D721Med (cell line): ENCODE data around the gene DIS3L2.
"Not testable (repeated sequence)": the region's sequence is repeated elsewhere in the genome, so short reads cannot be mapped to it uniquely, and the experiment has no call there.

ENCODE experiments used
- DNase-seq: peaks from one replicate; pipeline ENCODE4 v3.0.0; 2011; ENCODE audit warnings: low spot score; ENCODE audit not compliant: insufficient read length
- FAIRE-seq: peaks from 2 replicates; lab custom pipeline; 2011; peaks lifted over from hg19 to GRCh38; lab: Jason Lieb, UNC
- TF ChIP-seq, protein P1 (sequence below): IDR thresholded peaks from 2 replicates; pipeline ENCODE4 v1.5.1; 2012; ENCODE audit warnings: mild to moderate bottlenecking, control low read depth; ENCODE audit not compliant: insufficient read depth; ENCODE audit errors: missing control alignments

DIS3L2 gene

DNA sequence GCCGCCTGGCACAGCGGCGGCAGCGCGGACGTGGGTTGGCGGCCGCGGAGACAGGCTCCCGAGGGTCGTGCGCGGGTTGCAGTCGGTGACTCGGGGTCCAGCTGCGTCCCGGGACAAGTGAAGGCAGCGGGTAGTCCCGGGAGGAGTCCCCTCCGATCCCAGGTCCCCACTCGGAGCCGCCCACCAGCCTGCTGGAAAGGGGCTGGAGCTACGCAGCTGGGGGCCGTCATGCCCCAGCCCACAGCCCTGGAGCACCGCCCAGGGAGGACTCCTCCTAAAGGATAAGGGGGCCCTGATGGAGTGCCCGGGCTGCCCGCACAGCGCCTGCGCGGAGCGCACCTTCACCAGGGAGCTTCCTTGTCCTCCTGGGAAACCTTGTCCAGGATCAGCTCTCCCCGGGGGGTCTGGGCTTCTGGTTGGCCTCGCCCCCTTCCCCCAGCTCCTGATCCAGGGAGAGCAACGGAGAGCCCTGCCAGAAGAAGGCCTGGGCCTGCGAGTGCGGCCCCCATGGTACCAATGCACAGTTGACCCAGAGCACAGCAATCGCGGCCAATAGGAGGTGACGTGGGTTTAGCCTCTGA lies 391.1 kb downstream of the DIS3L2 start:
- no peak for FAIRE-seq
- no peak for DNase-seq
- TF ChIP-seq, protein P1, sequence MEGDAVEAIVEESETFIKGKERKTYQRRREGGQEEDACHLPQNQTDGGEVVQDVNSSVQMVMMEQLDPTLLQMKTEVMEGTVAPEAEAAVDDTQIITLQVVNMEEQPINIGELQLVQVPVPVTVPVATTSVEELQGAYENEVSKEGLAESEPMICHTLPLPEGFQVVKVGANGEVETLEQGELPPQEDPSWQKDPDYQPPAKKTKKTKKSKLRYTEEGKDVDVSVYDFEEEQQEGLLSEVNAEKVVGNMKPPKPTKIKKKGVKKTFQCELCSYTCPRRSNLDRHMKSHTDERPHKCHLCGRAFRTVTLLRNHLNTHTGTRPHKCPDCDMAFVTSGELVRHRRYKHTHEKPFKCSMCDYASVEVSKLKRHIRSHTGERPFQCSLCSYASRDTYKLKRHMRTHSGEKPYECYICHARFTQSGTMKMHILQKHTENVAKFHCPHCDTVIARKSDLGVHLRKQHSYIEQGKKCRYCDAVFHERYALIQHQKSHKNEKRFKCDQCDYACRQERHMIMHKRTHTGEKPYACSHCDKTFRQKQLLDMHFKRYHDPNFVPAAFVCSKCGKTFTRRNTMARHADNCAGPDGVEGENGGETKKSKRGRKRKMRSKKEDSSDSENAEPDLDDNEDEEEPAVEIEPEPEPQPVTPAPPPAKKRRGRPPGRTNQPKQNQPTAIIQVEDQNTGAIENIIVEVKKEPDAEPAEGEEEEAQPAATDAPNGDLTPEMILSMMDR: no peak

DNA sequence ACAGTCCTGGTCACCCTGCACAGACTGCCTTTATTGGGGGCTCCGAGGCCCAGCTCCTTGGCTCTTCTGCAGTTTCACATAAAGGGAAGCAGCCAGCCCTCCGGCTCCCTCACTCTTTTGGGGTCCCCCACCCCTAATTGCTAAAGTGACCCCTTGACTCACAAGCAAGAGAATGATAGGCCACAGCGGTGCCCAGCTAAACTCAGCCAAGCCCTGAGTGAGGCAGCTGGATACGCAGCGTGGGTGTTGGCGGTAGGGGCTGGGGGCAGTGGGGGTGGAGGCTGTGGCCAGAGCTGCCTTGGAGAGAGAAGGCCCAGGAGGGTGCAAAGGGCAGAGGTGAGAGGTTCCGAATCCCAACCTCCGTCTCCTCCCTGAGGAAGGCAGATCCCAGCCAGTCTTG lies 391.6 kb downstream of the DIS3L2 start:
- DNase-seq: no peak
- TF ChIP-seq, protein P1: no peak
- FAIRE-seq: no peak

DNA sequence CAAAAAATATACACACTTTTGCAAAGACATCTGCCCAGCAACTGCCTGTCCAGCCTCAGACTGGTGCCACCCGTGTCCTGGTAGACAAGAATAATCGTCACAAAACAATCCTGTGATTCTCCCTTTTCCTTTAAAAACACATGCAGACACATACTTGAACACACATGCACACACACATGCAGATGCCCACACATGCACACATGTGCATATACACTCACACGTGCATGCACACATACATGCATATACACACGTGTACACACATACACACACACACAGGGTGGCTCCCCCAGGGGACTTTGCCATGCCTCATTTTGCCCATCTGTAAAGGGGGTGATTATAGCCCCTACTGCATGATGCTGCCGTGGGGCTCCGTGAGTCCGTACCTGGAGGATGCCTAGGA lies 392.1 kb downstream of the DIS3L2 start:
- FAIRE-seq: no peak
- DNase-seq: no peak
- TF ChIP-seq, protein P1: no peak

DNA sequence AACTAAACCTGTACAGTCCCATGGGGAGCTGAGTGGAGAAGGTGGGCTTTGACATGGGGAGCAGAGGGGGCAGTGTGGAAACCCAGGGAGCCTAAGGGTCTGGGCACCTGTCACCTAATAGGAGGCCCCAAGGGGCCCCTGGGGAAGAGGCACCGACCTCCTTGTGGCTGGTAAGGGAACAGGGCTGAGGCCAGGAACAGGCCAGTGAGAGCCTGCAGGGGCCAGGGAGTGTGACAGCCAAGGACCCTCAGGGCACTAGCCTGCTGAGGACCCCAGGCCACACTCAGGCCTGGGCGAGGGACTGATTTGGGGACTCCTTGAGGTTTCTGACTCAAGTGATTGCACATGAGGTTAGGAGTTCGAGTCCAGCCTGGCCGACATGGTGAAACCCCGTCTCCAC lies 392.6 kb downstream of the DIS3L2 start:
- TF ChIP-seq, protein P1: no peak
- DNase-seq (no peak), FAIRE-seq (no peak)

DNA sequence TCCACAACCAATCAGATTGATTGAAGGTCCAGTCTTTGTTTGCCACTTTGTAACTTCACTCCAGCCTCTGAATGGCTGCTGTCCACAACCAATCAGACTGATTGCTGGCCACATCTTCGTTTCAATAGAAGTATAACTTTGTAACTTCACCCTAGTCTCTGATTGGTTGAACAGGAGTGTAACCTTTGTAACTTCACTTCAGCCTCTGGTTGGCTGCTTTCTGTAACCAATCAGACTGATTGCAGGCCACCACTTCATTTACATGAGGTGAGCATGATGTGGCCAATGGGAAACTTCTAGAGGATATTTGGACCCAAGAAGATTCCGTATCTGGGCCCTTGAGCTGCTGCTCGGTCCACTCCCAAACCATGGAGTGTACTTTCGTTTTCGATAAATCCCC lies 400.1 kb downstream of the DIS3L2 start:
- TF ChIP-seq, protein P1: no peak
- no peak for FAIRE-seq

DNA sequence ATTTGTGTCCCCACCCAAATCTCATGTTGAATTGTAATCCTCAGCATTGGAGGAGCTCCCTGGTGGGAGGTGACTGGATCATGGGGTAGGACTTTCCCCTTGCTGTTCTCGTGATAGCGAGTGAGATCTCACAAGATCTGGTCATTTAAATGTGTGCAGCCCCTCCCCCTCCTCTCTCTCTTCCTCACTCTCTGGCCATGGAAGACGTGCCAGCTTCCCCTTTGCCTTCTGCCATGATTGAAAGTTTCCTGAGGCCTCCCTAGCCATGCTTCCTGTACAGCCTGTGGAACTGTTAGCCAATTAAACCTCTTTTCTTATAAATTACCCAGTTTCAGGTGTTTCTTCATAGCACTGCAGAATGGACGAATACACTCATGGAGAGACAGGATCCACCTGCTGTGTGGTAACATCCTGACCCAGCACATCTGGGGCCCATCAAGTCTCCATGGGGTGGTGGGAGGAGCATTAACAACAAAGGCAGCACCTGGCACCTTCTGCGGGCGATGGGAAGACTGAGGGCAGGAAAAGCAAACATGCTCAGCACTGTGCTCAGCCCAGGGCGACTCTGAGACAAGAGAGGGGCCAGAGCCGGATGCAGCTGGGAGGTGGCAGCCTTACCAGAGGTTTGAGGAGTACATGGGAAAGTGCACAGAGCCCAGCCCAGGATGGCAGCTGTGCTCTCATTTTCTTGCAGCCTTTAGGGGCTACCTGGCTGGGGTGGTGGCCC lies 400.8 kb downstream of the DIS3L2 start:
- FAIRE-seq (no peak), DNase-seq (no peak)
- TF ChIP-seq, protein P1: no peak

More for the DNA sequence above, 400.1 kb downstream of the DIS3L2 start:
- no peak for DNase-seq

DNA sequence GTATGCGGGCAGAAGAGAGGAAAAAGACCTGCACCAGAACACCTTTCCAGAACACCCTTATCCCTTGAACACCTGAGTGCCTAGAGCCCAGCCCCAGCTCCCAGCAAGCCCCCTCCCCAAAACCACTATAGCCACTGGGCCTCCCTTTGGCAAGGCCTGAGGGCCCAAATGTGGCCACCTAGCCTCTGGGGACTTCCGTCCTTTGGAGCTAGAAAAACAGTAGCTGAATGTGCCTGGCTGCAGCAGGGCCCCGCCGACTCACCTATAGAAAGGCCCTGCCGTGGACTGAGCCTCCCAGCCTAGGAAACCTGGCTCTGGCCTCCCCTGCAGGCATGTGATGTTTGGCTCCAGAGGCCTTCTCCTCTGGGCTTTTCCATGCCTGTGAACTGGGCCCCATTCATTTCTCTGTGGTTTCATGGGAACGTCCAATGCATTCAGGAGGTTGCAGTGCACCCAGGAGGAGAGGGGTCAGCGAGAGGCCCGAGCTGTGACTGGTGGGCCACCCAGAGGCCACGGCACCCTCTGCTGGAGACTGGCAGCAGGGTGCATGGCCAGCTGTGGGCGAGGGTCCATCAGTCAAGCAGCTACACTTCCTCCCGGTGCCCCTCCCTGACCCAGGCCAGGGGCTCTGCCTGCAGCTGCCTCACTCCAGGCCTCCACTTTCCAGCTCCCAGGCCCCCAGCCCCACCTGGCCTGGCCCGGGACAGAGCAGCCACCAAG lies 401.7 kb downstream of the DIS3L2 start:
- not testable (repeated sequence) for DNase-seq, FAIRE-seq
